Heart right ventricle (tissue), 16 donors: ENCODE results near the gene SLC12A3. TPM values are rescaled to one million over a fixed set of nuclear protein-coding genes. Genes with fewer than 3 reads are reported as not detected.
A peak's percentile ranks its signal among the peaks of the same experiment; 100 is the strongest.

Experiments
- ATAC-seq, 8 donors: fragments of 200-7000 bp; cut with Tn5 transposase; one replicate each; pipeline ENCODE4 v1.9.1; 2020; ENCODE audit warnings: mild to moderate bottlenecking in 8 of 8, moderate library complexity in 8 of 8, moderate number of reproducible peaks in 1 of 8
- DNase-seq, 2 donors: peaks; one replicate each; pipeline ENCODE4 v3.0.0-alpha.2; 2020
- H3K27ac ChIP-seq, 10 donors: fragments of 200-600 bp; sonication (generic) in 2 of 10; one replicate each; pipeline versions ENCODE4 v1.5.0 to v1.8.0; 2020 to 2022; ENCODE audit warnings: mild to moderate bottlenecking in 3 of 10
- H3K27me3 ChIP-seq, 7 donors: fragments of 200-600 bp; one replicate each; pipeline ENCODE4 v1.8.0; 2021 to 2022; ENCODE audit warnings: mild to moderate bottlenecking in 2 of 7
- H3K36me3 ChIP-seq, 9 donors: fragments of 200-600 bp; sonication (generic) in 1 of 9; one replicate each; pipeline versions ENCODE4 v1.5.0 to v1.8.0; 2020 to 2022; ENCODE audit warnings: mild to moderate bottlenecking in 2 of 9
- H3K4me1 ChIP-seq, 9 donors: fragments of 200-600 bp; sonication (generic) in 1 of 9; one replicate each; pipeline versions ENCODE4 v1.5.0 to v1.8.0; 2020 to 2022; ENCODE audit warnings: mild to moderate bottlenecking in 4 of 9
- H3K4me3 ChIP-seq, 10 donors: fragments of 200-600 bp; sonication (generic) in 2 of 10; one replicate each; pipeline versions ENCODE4 v1.5.0 to v1.8.0; 2020 to 2022; ENCODE audit warnings: mild to moderate bottlenecking in 7 of 10, moderate library complexity in 2 of 10
- H3K9me3 ChIP-seq, 11 donors: fragments of 200-600 bp in 10 of 11; sonication (generic) in 2 of 11; one replicate each; pipeline versions ENCODE4 v1.5.0 to v1.8.0; 2013 to 2022; ENCODE audit warnings: mild to moderate bottlenecking in 2 of 11, control low read depth in 1 of 11, moderate library complexity in 1 of 11
- WGBS, 2 donors: extraction: QIAGEN DNeasy Blood & Tissue Kit; methylation state at CpG; one replicate each; pipeline ENCODE4 v1.1.7; 2013; ENCODE audit warnings: inconsistent platforms in 1 of 2; 5-methylcytosine and 5-hydroxymethylcytosine counted together
- intact Hi-C, 10 donors: fragments of 100-400 bp; cut with DNase I; formaldehyde crosslinking; loops; one replicate each; pipeline versions ENCODE4 v1.11.1 to v1.14.2; 2022
- polyA plus RNA-seq, 2 donors: library from polyadenylated mRNA; stranded (reverse); fragments of 200-250 nt; gene quantifications; one replicate each; pipeline ENCODE4 v1.2.3, GENCODE V29; 2013
- total RNA-seq, 10 donors: library from RNA; stranded (reverse); fragmentation: NEBNext Ultra II Directional in 3 of 10; extraction: Animal tissue kit (Norgen Biotek cat#: 25700) in 3 of 10; gene quantifications; one replicate each; pipeline versions ENCODE4 v1.2.1 to v1.2.4, GENCODE V29; 2021 to 2023
- TF ChIP-seq, protein P1 (sequence below), 9 donors: fragments of 200-600 bp; sonication (generic) in 2 of 9; IDR thresholded peaks; one replicate each; pipeline versions ENCODE4 v1.5.0 to v1.8.0; 2021 to 2022; ENCODE audit warnings: antibody characterized with exemption in 9 of 9, mild to moderate bottlenecking in 5 of 9, moderate library complexity in 1 of 9
- donor health status: Arrhythmogenic right ventricular cardiomyopathy.
- donor health status: ischemic (EF 13 %, LVEDD 7.1; RV severe dilation, severe dysfunction).
- donor health status: healthy with polysubstance abuse.
- donor health status: DM: no; HTN: yes; CAD: no.
- donor health status: DM: no; HTN: no; CAD: no.
- donor health status: ischemic (EF 25% LVEDD 6.9; RV normal size, moderate dysfunction).
- donor health status: ischemic (EF 25% LVEDD 5.7; RV mildly dilated, moderate dysfunction).
- donor health status: healthy.
- donor health status: DM: yes; HTN: yes; CAD: no.
- donor health status: Ischemic cardiomyopathy.
- donor health status: ischemic (EF 35%, LVEDD 5.7; RV mildly dilated, moderate dysfunction).
- donor health status: nonischemic (EF 11% LVEDD 7.7; RV severe dilation, severe dysfunction).
- donor health status: DM: yes; HTN: yes; CAD: no.
- donor health status: PGD.
- donor health status: ischemic (EF 29% LVEDD 5.4; RV normal size, mild dysfunction).
- donor health status: nonischemic (EF 23%, LVEDD 6.1; RV moderate dilation, normal function).

Gene SLC12A3
- total and polyA plus RNA-seq, 12 donors, result not detected

- intact Hi-C loops, result no loop called here
- Histone ChIP-seq H3K9me3 (no peaks in the 10 kb centered on the region), H3K4me3 (no peak overlapping the region), H3K27me3 (no peaks in the 10 kb centered on the region), H3K27ac (no peak overlapping the region), H3K4me1 (peaks cover 0 to 1% (median 0%) of the 10 kb centered on the region in 9 donors), H3K36me3 (no peaks in the 10 kb centered on the region)
- TF ChIP-seq, protein P1, sequence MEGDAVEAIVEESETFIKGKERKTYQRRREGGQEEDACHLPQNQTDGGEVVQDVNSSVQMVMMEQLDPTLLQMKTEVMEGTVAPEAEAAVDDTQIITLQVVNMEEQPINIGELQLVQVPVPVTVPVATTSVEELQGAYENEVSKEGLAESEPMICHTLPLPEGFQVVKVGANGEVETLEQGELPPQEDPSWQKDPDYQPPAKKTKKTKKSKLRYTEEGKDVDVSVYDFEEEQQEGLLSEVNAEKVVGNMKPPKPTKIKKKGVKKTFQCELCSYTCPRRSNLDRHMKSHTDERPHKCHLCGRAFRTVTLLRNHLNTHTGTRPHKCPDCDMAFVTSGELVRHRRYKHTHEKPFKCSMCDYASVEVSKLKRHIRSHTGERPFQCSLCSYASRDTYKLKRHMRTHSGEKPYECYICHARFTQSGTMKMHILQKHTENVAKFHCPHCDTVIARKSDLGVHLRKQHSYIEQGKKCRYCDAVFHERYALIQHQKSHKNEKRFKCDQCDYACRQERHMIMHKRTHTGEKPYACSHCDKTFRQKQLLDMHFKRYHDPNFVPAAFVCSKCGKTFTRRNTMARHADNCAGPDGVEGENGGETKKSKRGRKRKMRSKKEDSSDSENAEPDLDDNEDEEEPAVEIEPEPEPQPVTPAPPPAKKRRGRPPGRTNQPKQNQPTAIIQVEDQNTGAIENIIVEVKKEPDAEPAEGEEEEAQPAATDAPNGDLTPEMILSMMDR (IDR thresholded peaks at IDR 0.05), result no peak
- DNase-seq (no peak), ATAC-seq (no peak)
- 93 to 94% methylated on average over 9 of the region's 9 CpGs for WGBS, 2 donors
Observed at GRCh38 chr16:56923481-56924091, 58.6 kb downstream of the SLC12A3 start.

DNA sequence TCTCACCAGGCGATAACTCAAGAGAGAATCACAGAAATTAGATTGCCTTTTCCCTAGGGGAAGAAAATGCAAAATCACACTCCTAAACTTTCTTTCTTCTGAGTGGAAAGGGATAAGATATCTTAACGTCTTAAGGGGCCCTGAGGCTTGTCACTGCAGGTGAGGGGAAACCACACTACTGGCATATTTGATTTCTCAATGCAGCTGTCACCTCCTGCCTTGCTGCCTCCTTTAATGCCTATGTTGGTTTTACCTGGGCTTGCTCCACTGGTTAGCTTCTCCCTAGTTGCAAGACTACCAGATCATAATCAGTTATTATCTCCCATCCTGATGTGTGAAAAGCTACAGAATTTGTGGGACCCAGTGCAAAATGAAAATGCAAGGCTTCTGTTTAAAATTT lies 62.5 kb downstream of the SLC12A3 start:
- Histone ChIP-seq H3K27me3 (no peaks in the 10 kb centered on the region), H3K9me3 (no peaks in the 10 kb centered on the region), H3K27ac (no peak overlapping the region), H3K4me3 (no peak overlapping the region), H3K36me3 (no peaks in the 10 kb centered on the region), H3K4me1 (peaks cover 0 to 10% (median 9%) of the 10 kb centered on the region in 9 donors)
- intact Hi-C loops, result no loop called here
- WGBS, 2 donors, result 50 to 72% methylated on average over 2 of the region's 2 CpGs
- TF ChIP-seq, protein P1 (IDR thresholded peaks at IDR 0.05), result no peak
- DNase-seq (no peak), ATAC-seq (no peak)

DNA sequence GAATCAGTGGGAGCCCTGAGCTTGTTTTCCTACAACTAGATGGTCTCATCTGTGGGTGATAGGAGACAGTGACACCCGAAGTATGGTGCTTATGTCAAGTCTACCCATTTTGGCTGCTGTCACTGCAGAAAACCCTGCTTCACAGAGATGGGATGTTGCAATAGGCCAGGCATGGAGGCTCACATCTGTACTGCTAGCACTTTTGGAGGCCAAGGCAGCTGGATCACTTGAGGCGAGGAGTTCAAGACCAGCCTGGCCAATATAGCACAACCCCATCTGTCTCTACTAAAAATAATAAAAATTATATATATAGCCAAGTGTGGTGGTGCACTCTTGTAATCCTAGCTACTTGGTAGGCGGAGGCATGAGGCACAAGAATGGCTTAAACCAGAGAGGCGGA lies 64.6 kb downstream of the SLC12A3 start:
- Histone ChIP-seq H3K9me3 (no peaks in the 10 kb centered on the region), H3K27ac (no peak overlapping the region), H3K4me3 (no peak overlapping the region), H3K4me1 (peaks cover under 1 to 25% (median 23%) of the 10 kb centered on the region in 9 donors), H3K36me3 (peaks cover 0 to 12% (median 0%) of the 10 kb centered on the region in 9 donors), H3K27me3 (no peaks in the 10 kb centered on the region)
- no peak for ATAC-seq
- DNase-seq, result no peak
- 93 to 97% methylated on average over 4 of the region's 4 CpGs for WGBS, 2 donors
- intact Hi-C loops, result loop anchor here in 3 of 10 donors (5.0 to 10.0 kb wide), 2 partner anchors 62 to 515 kb away; partner anchors contain the start of genes SLC12A3 (in 2 of the 3), CIAPIN1 (in 1 of the 3) and COQ9 (in 1 of the 3)
- TF ChIP-seq, protein P1 (IDR thresholded peaks at IDR 0.05), result no peak

GRCh38 chr16:56930486-56931270 lies 65.7 kb downstream of the SLC12A3 start:
- H3K9me3 ChIP-seq, result no peaks in the 10 kb centered on the region
- H3K27ac ChIP-seq, result peak overlapping the region in 9 of 10 donors; percentile 96 to 100 (median 99)
- intact Hi-C loops, result loop anchor here in 3 of 10 donors (5.0 to 10.0 kb wide), 2 partner anchors 63 to 514 kb away; partner anchors contain the start of genes SLC12A3 (in 2 of the 3), CIAPIN1 (in 1 of the 3) and COQ9 (in 1 of the 3)
- peak overlapping the region in 2 of 10 donors; percentile 93 to 96 for H3K4me3 ChIP-seq
- H3K27me3 ChIP-seq, result no peaks in the 10 kb centered on the region
- peaks cover 0 to 22% (median 1%) of the 10 kb centered on the region in 9 donors for H3K36me3 ChIP-seq
- no peak for DNase-seq
- peaks cover 5 to 36% (median 33%) of the 10 kb centered on the region in 9 donors for H3K4me1 ChIP-seq
- TF ChIP-seq, protein P1 (IDR thresholded peaks at IDR 0.05), result no peak
- no peak for ATAC-seq
- WGBS, 2 donors, result 81 to 85% methylated on average over 15 of the region's 15 CpGs
